Measurements from ENCODE around the gene NTN5.
"Not testable (repeated sequence)": the region's sequence is repeated elsewhere in the genome, so short reads cannot be mapped to it uniquely, and the experiment has no call there.

The NTN5 gene

GRCh38 chr19:48669903-48670668, 2.7 kb downstream of the NTN5 start:
- no peak for DNase-seq (ENCODE audit: low read depth)

GRCh38 chr19:48668761-48669160, 4.1 kb downstream of the NTN5 start:
- no peak for DNase-seq (ENCODE audit: low read depth)

GRCh38 chr19:48668332-48668731, 4.5 kb downstream of the NTN5 start:
- DNase-seq (ENCODE audit: low read depth): no peak

- no peak for DNase-seq (ENCODE audit: low read depth)
Observed at GRCh38 chr19:48665786-48666185, 7.0 kb downstream of the NTN5 start.

GRCh38 chr19:48664476-48664875, 8.3 kb downstream of the NTN5 start:
- DNase-seq (ENCODE audit: low read depth): no peak

GRCh38 chr19:48663667-48664066, 9.2 kb downstream of the NTN5 start:
- no peak for DNase-seq (ENCODE audit: low read depth)

- no peak for DNase-seq (ENCODE audit: low read depth)
Observed at GRCh38 chr19:48661711-48662090, 11.1 kb downstream of the NTN5 start.

- DNase-seq (ENCODE audit: low read depth): peak; percentile 78
Observed at GRCh38 chr19:48660852-48661710, 11.7 kb downstream of the NTN5 start.

- no peak for DNase-seq (ENCODE audit: low read depth)
Observed at GRCh38 chr19:48659768-48660167, 13.0 kb downstream of the NTN5 start.

- no peak for DNase-seq (ENCODE audit: low read depth)
Observed at GRCh38 chr19:48658483-48658882, 14.3 kb downstream of the NTN5 start.

GRCh38 chr19:48657828-48658227, 15.0 kb downstream of the NTN5 start:
- DNase-seq (ENCODE audit: low read depth): not testable (repeated sequence)

- peak; percentile 84 for DNase-seq (ENCODE audit: low read depth)
Observed at GRCh38 chr19:48656840-48657474, 15.9 kb downstream of the NTN5 start.

GRCh38 chr19:48654299-48655059, 18.3 kb downstream of the NTN5 start:
- no peak for DNase-seq (ENCODE audit: low read depth)

- no peak for DNase-seq (ENCODE audit: low read depth)
Observed at GRCh38 chr19:48651683-48652048, 21.2 kb downstream of the NTN5 start.

GRCh38 chr19:48650974-48651682, 21.7 kb downstream of the NTN5 start:
- DNase-seq (ENCODE audit: low read depth): no peak

GRCh38 chr19:48648134-48648533, 24.7 kb downstream of the NTN5 start:
- no peak for DNase-seq (ENCODE audit: low read depth)

GRCh38 chr19:48646722-48647216, 26.0 kb downstream of the NTN5 start:
- no peak for DNase-seq (ENCODE audit: low read depth)

GRCh38 chr19:48646001-48646721, 26.7 kb downstream of the NTN5 start, which contains the start of gene CA11:
TSS of gene CA11 (minus strand) at chr19:48646187. CDS start at chr19:48645632, 555 bp downstream.
- DNase-seq (ENCODE audit: low read depth): peak; percentile 67

GRCh38 chr19:48645620-48646000, 27.2 kb downstream of the NTN5 start:
- no peak for DNase-seq (ENCODE audit: low read depth)

GRCh38 chr19:48644839-48645619, 27.8 kb downstream of the NTN5 start:
- peak; percentile 60 for DNase-seq (ENCODE audit: low read depth)
